ENCODE measurements around the gene CD109.

DNA sequence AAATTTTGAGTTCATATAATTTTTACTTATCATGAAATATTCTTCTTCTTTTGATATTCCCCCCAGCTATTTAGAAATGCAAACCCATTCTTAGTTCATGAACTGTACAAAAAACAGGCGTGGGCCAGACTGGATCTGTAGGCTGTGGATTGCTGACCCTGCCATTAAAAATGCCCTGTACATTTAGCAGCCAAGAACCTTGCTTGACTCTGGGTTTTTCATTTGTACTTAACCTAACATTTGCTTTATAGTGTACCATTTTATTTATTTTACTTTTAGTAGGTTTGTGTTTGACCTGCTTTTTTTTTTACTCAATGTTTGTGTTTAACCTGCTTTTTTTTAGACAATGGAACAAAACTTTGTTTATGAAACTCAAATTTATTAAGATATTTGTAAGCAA lies 14.9 kb downstream of the CD109 start:
- no peak for TF ChIP-seq CTCF (conservative IDR thresholded peaks at IDR 0.05)
- TF ChIP-seq ZFX (IDR thresholded peaks at IDR 0.05), result no peak

All from C4-2B (cell line).